ENCODE measurements around the gene C3orf33. TPM values are rescaled to one million over a fixed set of nuclear protein-coding genes. Genes with fewer than 3 reads are reported as not detected.

The C3orf33 gene
- total and polyA plus RNA-seq, 2 experiments from 2014 or later: 3.5 to 4.7 TPM

- ATAC-seq (peak; percentile 64), DNase-seq (ENCODE audit: low spot score) (peak; percentile 86)
- no peaks in the 10 kb centered on the region for H3K9me3 Mint-ChIP-seq
- Histone ChIP-seq H3K9me2 (ENCODE audit: insufficient read depth) (no peaks in the 10 kb centered on the region), H3K27ac (ENCODE audit: low read depth) (no peak overlapping the region), H3F3A (replicated peaks; ENCODE audit: low read depth) (no peaks in the 10 kb centered on the region), H3K4me2 (peak overlapping the region; percentile 94), H4K20me1 (replicated peaks; ENCODE audit: insufficient read depth) (no peaks in the 10 kb centered on the region; the same call in 1 of the 2 replicates), H3K4me1 (ENCODE audit: insufficient read depth) (peaks cover 44% of the 10 kb centered on the region), H2AFZ (peak overlapping the region; percentile 75; the same call in 1 of the 2 replicates), H3K79me2 (replicated peaks; ENCODE audit: insufficient read depth) (peaks cover 47% of the 10 kb centered on the region), H3K27me3 (ENCODE audit: insufficient read depth) (peaks cover 3% of the 10 kb centered on the region; the same call in 1 of the 2 replicates), H3K4me3 (peak overlapping the region; percentile 88), H3K36me3 (ENCODE audit: insufficient read depth) (no peaks in the 10 kb centered on the region)
- H3K4me3 Mint-ChIP-seq: peak overlapping the region; percentile 97
- H3K27ac Mint-ChIP-seq: peak overlapping the region; percentile 96
- H3K27me3 Mint-ChIP-seq (ENCODE audit: insufficient read depth, low read depth, poor library complexity): peaks cover 13% of the 10 kb centered on the region
- TF ChIP-seq ZNF114 (CRISPR knock-in tag; IDR thresholded peaks at IDR 0.05): no peak
- peak; percentile 75 for TF ChIP-seq POLR2AphosphoS5 (IDR thresholded peaks at IDR 0.05; ENCODE audit: low read depth)
- peaks cover 55% of the 10 kb centered on the region for H3K4me1 Mint-ChIP-seq
- H3K36me3 Mint-ChIP-seq (ENCODE audit: low read depth): no peaks in the 10 kb centered on the region
Measured at GRCh38 chr3:155744010-155744625, 62.0 kb downstream of the C3orf33 start.

GRCh38 chr3:155743606-155744005, 62.5 kb downstream of the C3orf33 start:
- H3K4me1 ChIP-seq (ENCODE audit: insufficient read depth): peaks cover 39% of the 10 kb centered on the region

More at GRCh38 chr3:155743606-155744005, 62.5 kb downstream of the C3orf33 start:
- no peaks in the 10 kb centered on the region for H3K9me2 ChIP-seq (ENCODE audit: insufficient read depth)
- H3K4me3 ChIP-seq: peak overlapping the region; percentile 88
- TF ChIP-seq EZH2phosphoT487 (IDR thresholded peaks at IDR 0.05; ENCODE audit: unreplicated experiment) (no peak), ETS1 (IDR thresholded peaks at IDR 0.05) (no peak), NANOG (IDR thresholded peaks at IDR 0.05; ENCODE audit: borderline replicate concordance) (no peak), CREB1 (CRISPR knock-in tag; IDR thresholded peaks at IDR 0.05; ENCODE audit: low read depth) (no peak), ZNF462 (CRISPR knock-in tag; IDR thresholded peaks at IDR 0.05) (no peak), POLR2AphosphoS5 (IDR thresholded peaks at IDR 0.05; ENCODE audit: low read depth) (no peak), JUNB (IDR thresholded peaks at IDR 0.05; ENCODE audit: unreplicated experiment) (no peak), EZH2 (IDR thresholded peaks at IDR 0.05; ENCODE audit: low read depth, unreplicated experiment) (no peak), ZNF114 (CRISPR knock-in tag; IDR thresholded peaks at IDR 0.05) (no peak)
- TF ChIP-seq, protein P1, sequence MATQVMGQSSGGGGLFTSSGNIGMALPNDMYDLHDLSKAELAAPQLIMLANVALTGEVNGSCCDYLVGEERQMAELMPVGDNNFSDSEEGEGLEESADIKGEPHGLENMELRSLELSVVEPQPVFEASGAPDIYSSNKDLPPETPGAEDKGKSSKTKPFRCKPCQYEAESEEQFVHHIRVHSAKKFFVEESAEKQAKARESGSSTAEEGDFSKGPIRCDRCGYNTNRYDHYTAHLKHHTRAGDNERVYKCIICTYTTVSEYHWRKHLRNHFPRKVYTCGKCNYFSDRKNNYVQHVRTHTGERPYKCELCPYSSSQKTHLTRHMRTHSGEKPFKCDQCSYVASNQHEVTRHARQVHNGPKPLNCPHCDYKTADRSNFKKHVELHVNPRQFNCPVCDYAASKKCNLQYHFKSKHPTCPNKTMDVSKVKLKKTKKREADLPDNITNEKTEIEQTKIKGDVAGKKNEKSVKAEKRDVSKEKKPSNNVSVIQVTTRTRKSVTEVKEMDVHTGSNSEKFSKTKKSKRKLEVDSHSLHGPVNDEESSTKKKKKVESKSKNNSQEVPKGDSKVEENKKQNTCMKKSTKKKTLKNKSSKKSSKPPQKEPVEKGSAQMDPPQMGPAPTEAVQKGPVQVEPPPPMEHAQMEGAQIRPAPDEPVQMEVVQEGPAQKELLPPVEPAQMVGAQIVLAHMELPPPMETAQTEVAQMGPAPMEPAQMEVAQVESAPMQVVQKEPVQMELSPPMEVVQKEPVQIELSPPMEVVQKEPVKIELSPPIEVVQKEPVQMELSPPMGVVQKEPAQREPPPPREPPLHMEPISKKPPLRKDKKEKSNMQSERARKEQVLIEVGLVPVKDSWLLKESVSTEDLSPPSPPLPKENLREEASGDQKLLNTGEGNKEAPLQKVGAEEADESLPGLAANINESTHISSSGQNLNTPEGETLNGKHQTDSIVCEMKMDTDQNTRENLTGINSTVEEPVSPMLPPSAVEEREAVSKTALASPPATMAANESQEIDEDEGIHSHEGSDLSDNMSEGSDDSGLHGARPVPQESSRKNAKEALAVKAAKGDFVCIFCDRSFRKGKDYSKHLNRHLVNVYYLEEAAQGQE (IDR thresholded peaks at IDR 0.05; ENCODE audit: unreplicated experiment): no peak
- no peak overlapping the region for H2AFZ ChIP-seq
- no peaks in the 10 kb centered on the region for H3K36me3 Mint-ChIP-seq (ENCODE audit: low read depth)
- no peak overlapping the region for H3K27ac Mint-ChIP-seq
- ATAC-seq: no peak
- peaks cover 52% of the 10 kb centered on the region for H3K4me1 Mint-ChIP-seq
- H3K27me3 Mint-ChIP-seq (ENCODE audit: insufficient read depth, low read depth, poor library complexity): peaks cover 13% of the 10 kb centered on the region
- DNase-seq (ENCODE audit: low spot score): no peak
- no peaks in the 10 kb centered on the region for H3K9me3 Mint-ChIP-seq
- H3K36me3 ChIP-seq (ENCODE audit: insufficient read depth): no peaks in the 10 kb centered on the region
- no peaks in the 10 kb centered on the region; the same call in 1 of the 2 replicates for H4K20me1 ChIP-seq (replicated peaks; ENCODE audit: insufficient read depth)
- H3K27ac ChIP-seq (ENCODE audit: low read depth): no peak overlapping the region
- peak overlapping the region; percentile 94 for H3K4me2 ChIP-seq
- H3K4me3 Mint-ChIP-seq: peak overlapping the region; percentile 97
- peaks cover 3% of the 10 kb centered on the region; the same call in 1 of the 2 replicates for H3K27me3 ChIP-seq (ENCODE audit: insufficient read depth)
- H3K79me2 ChIP-seq (replicated peaks; ENCODE audit: insufficient read depth): peaks cover 52% of the 10 kb centered on the region
- H3F3A ChIP-seq (replicated peaks; ENCODE audit: low read depth): no peaks in the 10 kb centered on the region

All from GM23338 (cell line).